IMR-90 (cell line): ENCODE measurements around the gene CTNND2.

Experiments
- BHLHE40 ChIP-seq: fragments of 150-350 bp; IDR thresholded peaks from 2 replicates; pipeline ENCODE4 v1.6.1; 2016; ENCODE audit warnings: mild to moderate bottlenecking, low read depth, low read length
- CHD1 ChIP-seq: IDR thresholded peaks from 2 replicates; pipeline ENCODE4 v1.6.1; 2012; ENCODE audit warnings: low read depth, low read length, improper control_type of control experiment
- FOS ChIP-seq: fragments of 150-350 bp; IDR thresholded peaks from 2 replicates; pipeline ENCODE4 v1.6.1; 2016; ENCODE audit warnings: low read depth, low read length
- MAZ ChIP-seq: IDR thresholded peaks from 2 replicates; pipeline ENCODE4 v1.6.1; 2012; ENCODE audit warnings: low read depth, mild to moderate bottlenecking, low read length, improper control_type of control experiment, moderate library complexity, borderline replicate concordance
- NFE2L2 ChIP-seq: fragments of 150-350 bp; IDR thresholded peaks from 2 replicates; pipeline ENCODE4 v1.6.1; 2016; ENCODE audit warnings: low read depth, mild to moderate bottlenecking, low read length
- POLR2A ChIP-seq: IDR thresholded peaks from 2 replicates; pipeline ENCODE4 v1.6.1; 2012; ENCODE audit warnings: mild to moderate bottlenecking, low read depth, low read length
- RAD21 ChIP-seq: IDR thresholded peaks from 2 replicates; pipeline ENCODE4 v1.6.1; 2012; ENCODE audit warnings: low read length, improper control_type of control experiment
- RCOR1 ChIP-seq: IDR thresholded peaks from 2 replicates; pipeline ENCODE4 v1.6.1; 2012; ENCODE audit warnings: mild to moderate bottlenecking, low read length, improper control_type of control experiment; ENCODE audit not compliant: insufficient replicate concordance
- RFX5 ChIP-seq: IDR thresholded peaks from 2 replicates; pipeline ENCODE4 v1.8.0; 2012; ENCODE audit warnings: low read depth, mild to moderate bottlenecking, low read length, moderate library complexity
- TF ChIP-seq, protein P1 (sequence below): conservative IDR thresholded peaks from 2 replicates; pipeline ENCODE4 v1.5.1; 2012; ENCODE audit warnings: mild to moderate bottlenecking, low read depth, low read length, improper control_type of control experiment
- TF ChIP-seq, protein P2 (sequence below): fragments of 150-350 bp; IDR thresholded peaks from 2 replicates; pipeline ENCODE4 v1.6.1; 2016; ENCODE audit warnings: low read depth, mild to moderate bottlenecking, low read length, moderate library complexity, borderline replicate concordance

DNA sequence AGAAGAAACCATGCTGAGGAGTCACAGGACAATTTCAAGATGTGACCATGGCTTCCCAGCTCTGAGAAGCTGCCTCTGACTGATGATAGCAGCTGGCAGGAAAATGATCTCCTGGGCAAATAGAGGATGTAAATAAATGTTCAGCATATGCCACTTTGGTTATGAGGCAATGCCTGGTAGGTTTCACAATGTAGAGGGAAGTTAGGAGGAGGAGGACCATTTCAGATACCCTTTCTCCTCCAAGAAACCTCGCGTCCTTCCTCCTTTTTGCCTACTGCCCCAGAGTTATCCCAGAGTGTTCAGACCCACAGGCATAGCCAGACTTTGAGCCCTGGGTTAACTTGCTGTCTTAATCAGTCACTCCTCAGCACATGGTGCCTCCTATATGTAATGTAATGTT lies 601.6 kb downstream of the CTNND2 start:
- TF ChIP-seq, protein P1, sequence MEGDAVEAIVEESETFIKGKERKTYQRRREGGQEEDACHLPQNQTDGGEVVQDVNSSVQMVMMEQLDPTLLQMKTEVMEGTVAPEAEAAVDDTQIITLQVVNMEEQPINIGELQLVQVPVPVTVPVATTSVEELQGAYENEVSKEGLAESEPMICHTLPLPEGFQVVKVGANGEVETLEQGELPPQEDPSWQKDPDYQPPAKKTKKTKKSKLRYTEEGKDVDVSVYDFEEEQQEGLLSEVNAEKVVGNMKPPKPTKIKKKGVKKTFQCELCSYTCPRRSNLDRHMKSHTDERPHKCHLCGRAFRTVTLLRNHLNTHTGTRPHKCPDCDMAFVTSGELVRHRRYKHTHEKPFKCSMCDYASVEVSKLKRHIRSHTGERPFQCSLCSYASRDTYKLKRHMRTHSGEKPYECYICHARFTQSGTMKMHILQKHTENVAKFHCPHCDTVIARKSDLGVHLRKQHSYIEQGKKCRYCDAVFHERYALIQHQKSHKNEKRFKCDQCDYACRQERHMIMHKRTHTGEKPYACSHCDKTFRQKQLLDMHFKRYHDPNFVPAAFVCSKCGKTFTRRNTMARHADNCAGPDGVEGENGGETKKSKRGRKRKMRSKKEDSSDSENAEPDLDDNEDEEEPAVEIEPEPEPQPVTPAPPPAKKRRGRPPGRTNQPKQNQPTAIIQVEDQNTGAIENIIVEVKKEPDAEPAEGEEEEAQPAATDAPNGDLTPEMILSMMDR = no peak
- TF ChIP-seq MAZ (no peak), POLR2A (no peak), CHD1 (no peak), FOS (no peak), RCOR1 (no peak), BHLHE40 (no peak), RAD21 (no peak), NFE2L2 (no peak), RFX5 (no peak)
- TF ChIP-seq, protein P2, sequence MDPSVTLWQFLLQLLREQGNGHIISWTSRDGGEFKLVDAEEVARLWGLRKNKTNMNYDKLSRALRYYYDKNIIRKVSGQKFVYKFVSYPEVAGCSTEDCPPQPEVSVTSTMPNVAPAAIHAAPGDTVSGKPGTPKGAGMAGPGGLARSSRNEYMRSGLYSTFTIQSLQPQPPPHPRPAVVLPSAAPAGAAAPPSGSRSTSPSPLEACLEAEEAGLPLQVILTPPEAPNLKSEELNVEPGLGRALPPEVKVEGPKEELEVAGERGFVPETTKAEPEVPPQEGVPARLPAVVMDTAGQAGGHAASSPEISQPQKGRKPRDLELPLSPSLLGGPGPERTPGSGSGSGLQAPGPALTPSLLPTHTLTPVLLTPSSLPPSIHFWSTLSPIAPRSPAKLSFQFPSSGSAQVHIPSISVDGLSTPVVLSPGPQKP = no peak
